BLaER1 (cell line): Measurements from ENCODE around the gene SLC8A1.

Experiments used
- H3K27ac ChIP-seq: shearing (Covaris generic); formaldehyde crosslinking; 2 replicates; pipeline ENCODE4 v1.8.1; 2022
- H3K27me3 ChIP-seq: shearing (Covaris generic); formaldehyde crosslinking; 2 replicates; pipeline ENCODE4 v1.8.1; 2022
- H3K36me3 ChIP-seq: shearing (Covaris generic); formaldehyde crosslinking; 2 replicates; pipeline ENCODE4 v1.8.1; 2022
- H3K4me1 ChIP-seq: shearing (Covaris generic); formaldehyde crosslinking; 2 replicates; pipeline ENCODE4 v1.8.1; 2022
- H3K4me2 ChIP-seq: shearing (Covaris generic); formaldehyde crosslinking; 2 replicates; pipeline ENCODE4 v1.8.1; 2022
- H3K4me3 ChIP-seq: shearing (Covaris generic); formaldehyde crosslinking; 2 replicates; pipeline ENCODE4 v1.8.1; 2022
- H3K9ac ChIP-seq: shearing (Covaris generic); formaldehyde crosslinking; 2 replicates; pipeline ENCODE4 v1.8.1; 2022
- H3K9me3 ChIP-seq: shearing (Covaris generic); formaldehyde crosslinking; 2 replicates; pipeline ENCODE4 v1.8.1; 2022
- H4K20me1 ChIP-seq: shearing (Covaris generic); formaldehyde crosslinking; 2 replicates; pipeline ENCODE4 v1.8.1; 2022
- Cebpa-rat ChIP-seq: shearing (Covaris generic); IDR thresholded peaks from 2 replicates; pipeline ENCODE4 v1.8.1; 2022

Gene SLC8A1

DNA sequence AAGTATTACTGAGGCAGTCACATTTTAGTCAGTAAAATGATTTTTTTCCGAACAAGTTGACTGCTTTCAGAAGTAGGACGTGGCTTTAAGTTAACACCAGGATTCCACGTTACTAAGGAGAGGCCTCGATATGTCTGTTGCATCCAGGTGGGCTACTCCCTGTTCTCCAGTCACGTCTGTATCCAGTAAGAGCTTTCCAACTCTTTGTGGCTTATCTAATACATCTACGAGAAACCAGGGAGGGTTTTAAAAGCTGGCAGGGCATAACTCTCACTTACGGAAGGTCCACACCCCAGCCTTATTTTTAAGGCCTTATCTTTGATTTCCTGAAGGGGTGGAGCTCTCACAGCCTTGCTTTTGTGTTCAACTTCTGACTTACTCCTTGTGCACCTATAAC lies 99.2 kb downstream of the SLC8A1 start:
- Histone ChIP-seq H3K4me2 (no peak overlapping the region), H3K36me3 (peaks cover 5% of the 10 kb centered on the region), H3K9me3 (no peaks in the 10 kb centered on the region), H3K27ac (no peak overlapping the region), H3K9ac (no peak overlapping the region), H3K4me3 (no peak overlapping the region), H3K27me3 (no peaks in the 10 kb centered on the region), H4K20me1 (no peaks in the 10 kb centered on the region), H3K4me1 (0 out of 2 replicates have a peak, but pooled peaks cover 5% of the 10 kb centered on the region)
- TF ChIP-seq Cebpa-rat, result no peak

GRCh38 chr2:40352041-40352702 lies 99.7 kb downstream of the SLC8A1 start:
- no peak overlapping the region for H3K27ac ChIP-seq
- no peak overlapping the region for H3K4me3 ChIP-seq
- no peaks in the 10 kb centered on the region for H3K27me3 ChIP-seq
- no peaks in the 10 kb centered on the region for H3K9me3 ChIP-seq
- no peak for TF ChIP-seq Cebpa-rat
- peaks cover 8% of the 10 kb centered on the region for H3K4me1 ChIP-seq
- no peak overlapping the region for H3K9ac ChIP-seq
- no peaks in the 10 kb centered on the region for H4K20me1 ChIP-seq
- H3K4me2 ChIP-seq, result no peak overlapping the region
- peaks cover 5% of the 10 kb centered on the region for H3K36me3 ChIP-seq

DNA sequence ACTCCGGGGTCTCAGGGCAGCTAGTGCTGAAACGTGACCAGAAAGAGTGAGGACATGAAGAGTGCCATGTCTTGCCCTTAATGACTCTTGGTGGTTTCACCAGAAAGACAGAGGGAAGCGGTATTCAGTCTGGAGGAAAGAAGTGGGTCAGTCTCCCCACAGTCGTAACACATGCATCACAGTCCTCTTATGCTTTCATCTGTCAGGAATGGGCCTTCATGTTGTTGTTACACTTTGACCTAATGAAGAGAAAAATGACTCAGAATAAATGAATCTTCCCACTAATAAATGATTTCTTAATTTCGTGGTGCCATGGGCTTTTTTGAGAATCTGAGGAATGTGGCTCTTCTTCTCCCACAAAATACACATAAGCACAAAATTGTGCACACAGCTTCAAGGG lies 103.2 kb downstream of the SLC8A1 start:
- no peak overlapping the region for H3K9ac ChIP-seq
- H3K36me3 ChIP-seq, result no peaks in the 10 kb centered on the region; the same call in 1 of the 2 replicates
- H3K9me3 ChIP-seq, result no peaks in the 10 kb centered on the region
- no peaks in the 10 kb centered on the region for H3K27me3 ChIP-seq
- H4K20me1 ChIP-seq, result no peaks in the 10 kb centered on the region
- H3K4me2 ChIP-seq, result no peak overlapping the region
- H3K4me1 ChIP-seq, result peaks cover 23% of the 10 kb centered on the region
- H3K27ac ChIP-seq, result no peak overlapping the region
- H3K4me3 ChIP-seq, result no peak overlapping the region
- TF ChIP-seq Cebpa-rat, result no peak

DNA sequence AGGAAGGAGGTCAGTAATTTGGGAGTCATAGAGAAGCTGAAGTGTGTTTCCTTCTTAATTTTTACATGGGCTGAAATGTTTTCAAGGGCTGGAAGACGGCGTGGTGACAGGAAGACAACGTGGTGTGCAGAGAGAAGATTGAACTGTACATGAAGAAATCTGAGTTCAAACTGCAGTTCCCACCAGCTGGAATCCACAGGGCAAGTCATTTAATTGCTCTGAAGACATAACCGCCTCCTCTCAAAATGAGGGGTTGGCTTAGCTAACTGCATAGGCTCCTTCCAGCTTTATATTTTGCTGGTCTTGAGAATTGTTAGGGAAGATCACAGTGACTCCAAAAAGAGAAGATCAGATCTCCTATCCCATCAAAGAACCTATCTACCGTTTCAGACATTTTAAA lies 103.9 kb downstream of the SLC8A1 start:
- peaks cover 23% of the 10 kb centered on the region for H3K4me1 ChIP-seq
- no peak for TF ChIP-seq Cebpa-rat
- no peak overlapping the region for H3K27ac ChIP-seq
- H3K9me3 ChIP-seq, result no peaks in the 10 kb centered on the region
- no peak overlapping the region for H3K9ac ChIP-seq
- H3K36me3 ChIP-seq, result no peaks in the 10 kb centered on the region; the same call in 1 of the 2 replicates
- no peak overlapping the region for H3K4me3 ChIP-seq
- H4K20me1 ChIP-seq, result no peaks in the 10 kb centered on the region
- H3K27me3 ChIP-seq, result no peaks in the 10 kb centered on the region
- H3K4me2 ChIP-seq, result no peak overlapping the region

GRCh38 chr2:40346535-40347354 lies 105.1 kb downstream of the SLC8A1 start:
- H3K4me1 ChIP-seq, result peaks cover 23% of the 10 kb centered on the region
- H3K36me3 ChIP-seq, result no peaks in the 10 kb centered on the region; the same call in 1 of the 2 replicates
- H3K27me3 ChIP-seq, result no peaks in the 10 kb centered on the region
- H3K4me3 ChIP-seq, result no peak overlapping the region
- no peaks in the 10 kb centered on the region for H4K20me1 ChIP-seq
- peak overlapping the region; percentile 5; the same call in 1 of the 2 replicates for H3K27ac ChIP-seq
- no peak for TF ChIP-seq Cebpa-rat
- no peaks in the 10 kb centered on the region for H3K9me3 ChIP-seq
- H3K4me2 ChIP-seq, result peak overlapping the region; percentile 60
- H3K9ac ChIP-seq, result no peak overlapping the region

GRCh38 chr2:40344364-40344763 lies 107.5 kb downstream of the SLC8A1 start:
- Histone ChIP-seq H3K27ac (no peak overlapping the region), H3K4me1 (peaks cover 23% of the 10 kb centered on the region), H3K9me3 (no peaks in the 10 kb centered on the region), H4K20me1 (no peaks in the 10 kb centered on the region), H3K4me2 (no peak overlapping the region), H3K27me3 (no peaks in the 10 kb centered on the region), H3K4me3 (no peak overlapping the region), H3K36me3 (no peaks in the 10 kb centered on the region; the same call in 1 of the 2 replicates), H3K9ac (no peak overlapping the region)
- TF ChIP-seq Cebpa-rat, result no peak

GRCh38 chr2:40343902-40344301 lies 108.0 kb downstream of the SLC8A1 start:
- Histone ChIP-seq H3K36me3 (no peaks in the 10 kb centered on the region; the same call in 1 of the 2 replicates), H3K27me3 (no peaks in the 10 kb centered on the region), H3K9me3 (no peaks in the 10 kb centered on the region), H3K4me1 (peaks cover 23% of the 10 kb centered on the region), H3K9ac (no peak overlapping the region), H3K27ac (no peak overlapping the region), H3K4me3 (no peak overlapping the region), H4K20me1 (no peaks in the 10 kb centered on the region), H3K4me2 (no peak overlapping the region)
- TF ChIP-seq Cebpa-rat, result no peak

GRCh38 chr2:40341198-40341597 lies 110.7 kb downstream of the SLC8A1 start:
- H3K9ac ChIP-seq, result no peak overlapping the region
- no peaks in the 10 kb centered on the region for H3K9me3 ChIP-seq
- peaks cover 6% of the 10 kb centered on the region for H3K4me1 ChIP-seq
- no peaks in the 10 kb centered on the region for H3K36me3 ChIP-seq
- H3K4me2 ChIP-seq, result no peak overlapping the region
- TF ChIP-seq Cebpa-rat, result no peak
- H3K27me3 ChIP-seq, result no peaks in the 10 kb centered on the region
- H3K27ac ChIP-seq, result no peak overlapping the region
- no peaks in the 10 kb centered on the region for H4K20me1 ChIP-seq
- no peak overlapping the region for H3K4me3 ChIP-seq

DNA sequence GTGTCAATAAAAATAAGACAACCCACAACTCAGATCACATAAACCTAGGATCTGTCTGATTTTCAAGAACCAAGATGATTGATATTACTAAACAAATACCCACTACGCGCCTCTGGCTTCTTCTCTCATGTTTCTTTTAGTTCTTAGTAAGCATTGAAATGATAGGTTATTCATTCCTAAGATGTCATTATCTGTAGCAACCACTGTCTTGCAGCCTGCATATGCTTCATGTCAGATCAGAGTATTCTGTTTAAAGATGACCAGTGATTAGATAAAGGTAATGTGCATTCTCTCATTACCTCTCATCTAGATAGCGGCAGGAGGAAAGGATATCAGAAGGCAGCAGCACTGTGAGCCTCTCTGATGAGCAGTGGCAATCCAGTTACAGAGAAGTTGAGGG lies 112.9 kb downstream of the SLC8A1 start:
- Histone ChIP-seq H3K4me1 (no peaks in the 10 kb centered on the region), H4K20me1 (no peaks in the 10 kb centered on the region), H3K9ac (no peak overlapping the region), H3K4me3 (no peak overlapping the region), H3K27me3 (no peaks in the 10 kb centered on the region), H3K27ac (no peak overlapping the region), H3K9me3 (no peaks in the 10 kb centered on the region), H3K4me2 (no peak overlapping the region), H3K36me3 (no peaks in the 10 kb centered on the region)
- no peak for TF ChIP-seq Cebpa-rat

- H3K9ac ChIP-seq, result no peak overlapping the region
- TF ChIP-seq Cebpa-rat, result no peak
- H3K27ac ChIP-seq, result no peak overlapping the region
- no peak overlapping the region for H3K4me3 ChIP-seq
- H3K9me3 ChIP-seq, result 0 out of 2 replicates have a peak, but pooled peaks cover 4% of the 10 kb centered on the region
- H3K4me2 ChIP-seq, result no peak overlapping the region
- H3K4me1 ChIP-seq, result no peaks in the 10 kb centered on the region; the same call in 1 of the 2 replicates
- H3K27me3 ChIP-seq, result no peaks in the 10 kb centered on the region
- H3K36me3 ChIP-seq, result peaks cover 5% of the 10 kb centered on the region; the same call in 1 of the 2 replicates
- H4K20me1 ChIP-seq, result no peaks in the 10 kb centered on the region
Observed at GRCh38 chr2:40332191-40332826, 119.6 kb downstream of the SLC8A1 start.
